GM12892 (cell line): ENCODE results near the gene MTOR.
"Not testable (repeated sequence)": the region's sequence is repeated elsewhere in the genome, so short reads cannot be mapped to it uniquely, and the experiment has no call there.

Source experiments
- POLR2A ChIP-seq: IDR thresholded peaks from 2 replicates; pipeline ENCODE4 v1.6.1; 2011; ENCODE audit warnings: low read depth, low read length, control low read depth
- POLR2AphosphoS5 ChIP-seq: IDR thresholded peaks from 2 replicates; pipeline ENCODE4 v1.6.1; 2011; ENCODE audit warnings: low read depth, low read length, control low read depth

GRCh38 chr1:11297774-11298173 is 35.4 kb upstream of the MTOR start:
- TF ChIP-seq POLR2A, POLR2AphosphoS5: not testable (repeated sequence)
